Activated T-cell treated with anti-CD3 and anti-CD28 coated beads, Interleukin-2, amount 50 U/mL, for 4 hours (primary cell): ENCODE measurements around the gene SBK3. TPM values are rescaled to one million over a fixed set of nuclear protein-coding genes. Genes with fewer than 3 reads are reported as not detected.
"Not testable (repeated sequence)": the region's sequence is repeated elsewhere in the genome, so short reads cannot be mapped to it uniquely, and the experiment has no call there.

Source experiments
- ATAC-seq, 2 donors: fragments of 200-7000 bp; cut with Tn5 transposase; one replicate each; pipeline ENCODE4 v1.10.0; 2021
- DNase-seq: peaks from one replicate; pipeline ENCODE4 v3.0.0-alpha.2; 2020
- H3K27me3 Mint-ChIP-seq: one replicate; pipeline ENCODE4 v1.8.0; 2021; ENCODE audit warnings: low read depth, mixed read lengths
- H3K36me3 Mint-ChIP-seq: one replicate; pipeline ENCODE4 v1.8.0; 2022; ENCODE audit warnings: mixed read lengths; ENCODE audit not compliant: insufficient read depth
- H3K4me1 Mint-ChIP-seq: one replicate; pipeline ENCODE4 v1.8.0; 2021; ENCODE audit warnings: low read depth, mixed read lengths
- H3K4me3 Mint-ChIP-seq: one replicate; pipeline ENCODE4 v1.8.0; 2021; ENCODE audit warnings: mild to moderate bottlenecking, moderate library complexity, mixed read lengths
- H3K9me3 Mint-ChIP-seq: one replicate; pipeline ENCODE4 v1.8.0; 2021; ENCODE audit warnings: mixed read lengths
- total RNA-seq, 3 donors: library from RNA; stranded (reverse); gene quantifications; one replicate each; pipeline ENCODE4 v1.2.1, GENCODE V29; 2021

Gene SBK3
- total RNA-seq, 3 donors from 2014 or later, result not detected

DNA sequence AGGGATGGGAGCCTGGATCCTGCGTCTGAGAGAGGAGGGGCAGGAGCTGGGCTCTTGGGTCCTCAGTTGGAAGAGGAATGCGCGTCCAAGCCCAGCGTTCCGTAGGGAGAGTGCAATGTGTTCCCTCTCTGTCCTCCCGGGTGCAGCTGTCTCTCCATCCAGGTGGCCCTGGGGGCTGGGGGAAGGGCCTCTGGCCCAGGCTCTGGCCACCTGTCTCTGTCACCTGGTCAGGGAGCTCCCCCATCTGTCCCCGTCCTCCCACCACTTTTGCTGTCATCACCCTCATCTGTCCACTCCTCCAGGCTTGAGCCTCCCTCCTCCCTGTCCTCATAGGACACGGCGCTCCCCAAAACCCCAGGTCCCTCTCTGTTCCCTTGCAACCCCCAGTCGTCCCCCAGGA, 4.7 kb downstream of the SBK3 start:
- Mint-ChIP-seq H3K27me3 (peaks cover 6% of the 10 kb centered on the region), H3K4me3 (no peak overlapping the region)
- no peak for DNase-seq

DNA sequence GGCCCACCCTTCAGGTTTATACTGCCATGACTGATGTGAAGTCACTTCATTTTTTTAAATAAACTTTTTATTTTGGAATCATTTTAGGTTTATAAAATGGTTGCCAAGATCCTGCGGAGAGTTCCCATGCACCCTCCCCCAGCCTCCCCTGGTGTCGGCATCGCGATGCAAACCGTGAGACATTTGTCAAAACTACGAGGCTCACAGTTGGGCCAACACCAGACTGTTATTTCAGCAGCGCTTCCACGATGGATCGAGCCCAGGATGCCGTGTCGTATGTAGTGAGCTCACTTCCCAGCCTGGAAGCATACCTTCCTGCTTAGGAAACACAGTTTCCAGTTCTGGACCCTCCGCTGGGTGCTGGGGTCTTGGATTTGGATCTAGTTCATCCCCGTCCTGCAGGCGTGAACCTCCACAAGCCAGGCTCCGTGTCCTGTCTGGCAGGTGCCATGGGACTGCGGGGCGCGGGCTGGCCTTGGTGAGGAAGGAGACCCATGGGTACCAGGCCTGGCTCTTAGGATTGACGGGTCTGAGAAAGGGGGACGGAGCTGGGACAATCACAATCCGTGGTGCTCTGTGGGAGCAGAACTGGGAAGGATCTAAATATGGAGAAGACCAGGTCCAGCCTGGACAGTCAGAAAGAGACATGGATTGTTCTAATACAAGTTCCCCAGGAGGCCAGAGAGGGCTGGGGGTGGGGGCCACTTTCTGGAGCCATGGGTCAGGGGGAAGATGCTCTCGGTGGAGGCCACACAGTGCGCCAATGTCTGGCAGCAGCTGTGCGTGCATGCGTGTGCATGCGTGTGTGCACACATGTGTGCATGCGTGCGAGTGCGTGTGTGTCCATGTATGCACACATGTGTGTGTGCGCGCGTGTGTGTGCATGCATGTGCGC, 6.0 kb downstream of the SBK3 start:
- DNase-seq (no peak), ATAC-seq (no peak)
- H3K4me3 Mint-ChIP-seq, result no peak overlapping the region
- H3K4me1 Mint-ChIP-seq, result no peaks in the 10 kb centered on the region
- no peaks in the 10 kb centered on the region for H3K36me3 Mint-ChIP-seq
- H3K27me3 Mint-ChIP-seq, result no peaks in the 10 kb centered on the region
- no peaks in the 10 kb centered on the region for H3K9me3 Mint-ChIP-seq

More for the DNA sequence above, 4.7 kb downstream of the SBK3 start:
- ATAC-seq, result no peak
- no peaks in the 10 kb centered on the region for H3K36me3 Mint-ChIP-seq
- no peaks in the 10 kb centered on the region for H3K9me3 Mint-ChIP-seq
- H3K4me1 Mint-ChIP-seq, result no peaks in the 10 kb centered on the region

DNA sequence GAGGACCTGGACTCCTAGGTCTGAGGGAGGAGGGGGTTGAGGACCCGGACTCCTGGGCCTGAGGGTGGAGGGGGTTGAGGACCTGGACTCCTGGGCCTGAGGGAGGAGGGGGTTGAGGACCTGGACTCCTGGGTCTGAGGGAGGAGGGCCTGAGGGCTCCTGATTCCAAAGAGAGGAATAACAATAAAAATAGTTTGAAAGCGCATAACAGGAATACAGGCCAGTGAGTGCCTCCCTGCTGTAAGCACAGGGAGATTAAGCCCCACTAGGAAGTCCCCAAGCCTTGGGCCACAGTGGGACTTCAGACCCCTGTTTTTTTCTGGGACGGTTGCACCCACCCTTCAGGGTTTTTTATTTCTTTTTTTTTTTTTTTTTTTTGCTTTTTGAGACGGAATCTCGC, 7.2 kb downstream of the SBK3 start:
- no peaks in the 10 kb centered on the region for H3K27me3 Mint-ChIP-seq
- DNase-seq, result no peak
- H3K4me1 Mint-ChIP-seq, result no peaks in the 10 kb centered on the region

DNA sequence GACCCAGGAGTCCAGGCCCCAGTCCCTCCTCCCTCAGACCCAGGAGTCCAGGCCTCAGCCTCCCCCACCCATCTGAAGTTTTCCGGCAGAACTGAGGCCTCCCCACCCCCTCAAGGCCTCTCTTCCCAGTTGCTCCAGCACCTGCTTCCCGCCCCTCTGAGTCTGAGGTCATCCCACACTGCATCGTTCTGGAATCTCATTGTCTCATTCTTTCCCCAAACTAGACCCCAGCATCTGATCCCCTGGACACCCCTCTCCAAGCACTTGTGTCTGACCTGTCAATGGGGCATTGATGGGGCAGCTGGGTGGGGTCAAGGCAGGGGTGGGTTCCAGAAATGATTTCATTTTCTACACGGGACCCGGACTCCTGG, 7.6 kb downstream of the SBK3 start:
- Mint-ChIP-seq H3K27me3 (no peaks in the 10 kb centered on the region), H3K4me1 (no peaks in the 10 kb centered on the region), H3K36me3 (no peaks in the 10 kb centered on the region), H3K4me3 (no peak overlapping the region), H3K9me3 (no peaks in the 10 kb centered on the region)
- no peak for ATAC-seq
- no peak for DNase-seq

More for the DNA sequence above, 7.2 kb downstream of the SBK3 start:
- no peak for ATAC-seq
- H3K36me3 Mint-ChIP-seq, result no peaks in the 10 kb centered on the region
- no peak overlapping the region for H3K4me3 Mint-ChIP-seq
- no peaks in the 10 kb centered on the region for H3K9me3 Mint-ChIP-seq

DNA sequence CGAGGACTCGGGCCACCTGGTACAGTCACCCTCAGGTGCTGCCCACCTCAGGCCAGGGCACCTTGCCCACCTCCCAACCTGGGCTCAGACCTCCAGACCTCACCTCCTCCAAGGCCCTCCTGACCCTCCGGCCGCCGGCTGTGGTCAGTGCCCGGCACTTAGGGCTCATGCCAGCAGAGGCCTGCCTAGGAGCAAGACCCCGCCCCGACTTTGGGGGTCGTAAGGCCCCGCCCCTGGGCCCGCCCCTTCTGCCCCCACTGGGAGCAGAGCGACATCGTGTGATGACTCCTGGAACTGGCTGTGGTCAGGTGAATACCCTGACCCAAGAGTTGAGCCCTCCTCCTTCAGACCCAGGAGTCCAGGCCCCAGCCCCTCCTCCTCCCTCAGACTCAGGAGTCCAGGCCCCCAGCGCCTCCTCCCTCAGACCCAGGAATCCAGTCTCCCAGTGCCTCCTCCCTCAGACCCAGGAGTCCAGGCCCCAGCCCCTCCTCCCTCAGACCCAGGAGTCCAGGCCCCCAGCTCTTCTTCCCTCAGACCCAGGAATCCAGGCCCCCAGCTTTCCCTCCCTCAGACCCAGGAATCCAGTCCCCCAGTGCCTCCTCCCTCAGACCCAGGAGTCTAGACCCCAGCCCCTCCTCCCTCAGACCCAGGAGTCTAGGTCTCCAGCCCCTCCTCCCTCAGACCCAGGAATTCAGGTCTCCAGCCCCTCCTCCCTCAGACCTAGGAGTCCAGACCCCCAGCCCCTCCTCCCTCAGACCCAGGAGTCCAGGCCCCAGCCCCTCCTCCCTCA, 8.2 kb downstream of the SBK3 start, which contains the start of gene SBK2:
TSS of gene SBK2 (minus strand) at position 183 of the 790 bp plus-strand sequence. CDS start 839 bp downstream, outside the sequence.
- ATAC-seq (no peak), DNase-seq (no peak)
- H3K27me3 Mint-ChIP-seq, result no peaks in the 10 kb centered on the region
- no peaks in the 10 kb centered on the region for H3K9me3 Mint-ChIP-seq
- H3K36me3 Mint-ChIP-seq, result no peaks in the 10 kb centered on the region
- no peak within 1 kb of the TSS for H3K4me3 Mint-ChIP-seq
- no peaks in the 10 kb centered on the region for H3K4me1 Mint-ChIP-seq

DNA sequence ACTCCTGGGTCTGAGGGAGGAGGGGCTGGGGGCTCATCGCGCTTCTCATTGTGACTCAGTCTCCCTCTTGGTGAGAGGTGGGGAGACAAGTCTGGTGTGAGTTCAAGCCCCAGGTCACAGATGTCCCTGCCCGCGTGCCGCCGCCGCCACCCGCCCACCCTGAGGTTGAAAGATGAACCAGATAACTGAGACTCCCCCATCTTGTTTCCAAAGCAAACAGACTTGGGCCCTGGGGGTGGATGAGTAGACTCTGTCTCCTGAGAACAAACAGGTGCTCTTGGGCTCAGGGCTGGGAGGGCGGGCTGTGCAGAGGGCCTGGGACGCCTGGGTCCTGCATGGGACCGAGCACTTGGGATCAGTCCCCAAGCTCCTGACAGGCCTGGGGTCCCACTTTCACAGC, 9.0 kb downstream of the SBK3 start:
- no peaks in the 10 kb centered on the region for H3K27me3 Mint-ChIP-seq
- no peaks in the 10 kb centered on the region for H3K4me1 Mint-ChIP-seq
- no peak for ATAC-seq
- H3K4me3 Mint-ChIP-seq, result no peak overlapping the region
- no peaks in the 10 kb centered on the region for H3K36me3 Mint-ChIP-seq
- DNase-seq, result no peak
- H3K9me3 Mint-ChIP-seq, result no peaks in the 10 kb centered on the region

DNA sequence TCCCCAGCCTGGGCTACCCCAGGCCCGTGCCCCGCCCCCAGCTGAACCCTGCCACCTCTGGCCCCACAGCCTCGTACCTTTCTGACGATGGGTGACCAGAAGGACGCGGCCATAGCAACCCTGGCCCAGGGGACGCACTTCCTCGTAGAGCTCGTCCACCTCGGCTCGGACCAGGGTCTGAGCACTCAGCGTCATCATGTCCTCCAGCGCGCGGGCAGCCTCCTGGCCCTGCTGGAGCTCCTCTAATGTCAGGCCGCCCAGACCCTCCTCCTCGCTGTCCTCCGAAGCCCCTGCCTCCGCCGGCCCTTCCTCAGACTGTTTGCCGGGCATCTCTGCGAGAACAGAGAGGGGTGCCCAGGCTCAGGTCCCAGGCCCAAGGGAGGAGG, 9.4 kb downstream of the SBK3 start:
- no peaks in the 10 kb centered on the region for H3K9me3 Mint-ChIP-seq
- no peak overlapping the region for H3K4me3 Mint-ChIP-seq
- no peaks in the 10 kb centered on the region for H3K36me3 Mint-ChIP-seq
- DNase-seq (no peak), ATAC-seq (no peak)
- H3K27me3 Mint-ChIP-seq, result no peaks in the 10 kb centered on the region
- no peaks in the 10 kb centered on the region for H3K4me1 Mint-ChIP-seq

DNA sequence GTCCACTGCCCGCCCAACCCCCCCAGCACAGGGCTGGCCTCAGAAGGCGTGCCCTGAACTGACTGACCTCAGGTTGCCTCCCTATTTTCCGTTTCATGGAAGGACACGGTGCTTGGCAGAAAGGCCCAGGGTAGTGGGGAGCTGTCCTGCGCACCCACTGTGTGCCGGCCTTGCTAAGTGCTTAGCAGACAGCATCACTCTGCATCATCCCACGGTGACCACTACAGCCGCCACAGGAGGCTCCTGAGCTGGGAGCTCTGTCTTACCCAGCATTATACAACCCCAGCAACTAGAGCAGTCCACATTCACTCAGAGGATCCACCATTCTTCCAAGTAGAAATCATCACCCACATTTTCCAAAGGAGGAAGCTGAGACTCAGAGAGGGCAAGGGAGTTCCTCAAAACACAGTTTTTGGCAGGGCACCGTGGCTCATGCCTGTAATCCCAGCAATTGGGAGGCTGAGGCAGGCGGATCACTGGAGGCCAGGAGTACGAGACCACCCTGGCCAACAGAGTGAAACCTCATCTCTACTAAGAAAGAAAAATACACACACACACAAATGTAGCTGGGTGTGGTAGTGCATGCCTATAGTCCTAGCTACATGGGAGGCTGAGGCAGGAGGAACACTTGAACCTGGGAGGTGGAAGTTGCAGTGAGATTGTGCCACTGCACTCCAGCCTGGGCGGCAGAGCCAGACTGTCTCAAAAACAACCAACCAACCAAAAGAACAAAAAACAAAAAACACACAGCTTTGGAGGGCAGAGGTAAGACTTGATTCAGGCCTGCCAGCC, 10.0 kb downstream of the SBK3 start:
- no peak for DNase-seq
- H3K36me3 Mint-ChIP-seq, result no peaks in the 10 kb centered on the region
- H3K27me3 Mint-ChIP-seq, result no peaks in the 10 kb centered on the region
- ATAC-seq, result no peak
- no peak overlapping the region for H3K4me3 Mint-ChIP-seq
- H3K4me1 Mint-ChIP-seq, result no peaks in the 10 kb centered on the region
- no peaks in the 10 kb centered on the region for H3K9me3 Mint-ChIP-seq

DNA sequence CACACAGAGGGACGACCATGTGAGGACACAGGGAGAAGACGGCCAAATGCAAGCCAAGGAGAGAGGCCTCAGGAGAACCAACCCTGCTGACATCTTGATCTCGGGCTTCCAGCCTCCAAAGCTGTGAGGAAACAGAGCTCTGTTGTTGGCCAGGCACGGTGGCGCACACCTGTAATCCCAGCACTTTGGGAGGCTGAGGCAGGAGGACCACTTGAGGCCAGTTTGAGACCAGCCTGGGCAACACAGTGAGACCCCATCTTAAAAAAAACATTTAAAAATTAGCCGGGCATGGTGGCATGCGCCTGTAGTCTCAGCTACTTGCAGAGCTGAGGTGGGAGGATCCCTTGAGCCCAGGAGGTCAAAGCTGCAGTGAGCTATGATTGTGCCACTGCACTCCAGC, 11.1 kb downstream of the SBK3 start:
- ATAC-seq, H3K36me3 Mint-ChIP-seq, H3K4me3 Mint-ChIP-seq, H3K4me1 Mint-ChIP-seq, H3K27me3 Mint-ChIP-seq, H3K9me3 Mint-ChIP-seq, DNase-seq: not testable (repeated sequence)

DNA sequence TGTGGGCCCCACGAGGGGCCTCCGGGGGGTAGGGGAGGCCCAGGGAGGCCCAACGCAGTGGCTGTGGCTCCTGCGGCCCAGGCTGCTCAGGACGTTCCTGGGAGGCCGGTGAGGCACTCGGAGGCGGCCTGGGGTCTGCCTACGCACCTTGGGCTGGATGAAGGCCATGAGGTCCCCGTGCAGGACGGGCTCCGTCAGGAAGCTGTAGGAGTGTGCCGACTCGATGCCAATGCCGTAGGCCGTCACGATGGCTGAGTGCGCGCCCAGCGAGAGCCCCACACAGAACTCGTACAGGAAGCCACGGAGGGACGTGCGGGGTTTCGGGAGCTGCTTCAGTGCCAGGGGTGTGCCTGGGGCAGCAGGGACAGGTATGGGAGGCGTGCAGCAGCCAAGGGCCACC, 14.3 kb downstream of the SBK3 start:
- ATAC-seq, result no peak
- no peak for DNase-seq
- H3K36me3 Mint-ChIP-seq, result no peaks in the 10 kb centered on the region
- H3K4me3 Mint-ChIP-seq, result no peak overlapping the region
- H3K4me1 Mint-ChIP-seq, result no peaks in the 10 kb centered on the region
- H3K27me3 Mint-ChIP-seq, result no peaks in the 10 kb centered on the region
- no peaks in the 10 kb centered on the region for H3K9me3 Mint-ChIP-seq

DNA sequence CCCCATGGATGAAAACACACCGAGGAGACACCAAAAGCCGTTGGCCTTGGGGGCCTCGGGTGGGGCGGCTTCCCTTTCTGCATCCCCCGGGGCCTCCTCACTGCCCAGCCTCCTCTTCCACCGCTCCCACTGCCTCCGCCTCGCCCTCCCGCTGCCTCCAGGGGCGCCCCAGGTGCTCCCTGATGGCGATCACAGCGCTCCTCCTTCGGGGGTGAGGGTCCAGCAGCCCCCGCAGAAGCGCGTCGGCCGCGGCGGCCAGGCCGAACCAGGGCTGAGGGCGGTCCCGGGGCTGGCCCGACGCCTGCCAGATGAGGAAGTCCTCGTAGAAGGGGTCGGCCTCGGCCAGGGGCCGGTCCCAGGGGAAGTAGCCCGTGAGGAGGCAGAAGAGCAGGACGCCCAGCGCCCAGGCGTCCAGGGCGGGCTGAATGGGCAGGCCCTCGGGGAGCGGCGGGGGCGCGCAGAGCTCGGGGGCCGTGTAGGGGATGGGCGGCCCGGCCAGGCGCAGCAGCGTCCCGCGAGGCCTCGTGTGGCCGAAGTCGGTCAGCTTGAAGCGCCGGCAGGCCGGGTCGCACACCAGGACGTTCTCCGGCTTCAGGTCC, 15.6 kb downstream of the SBK3 start:
- no peak for DNase-seq
- no peaks in the 10 kb centered on the region for H3K9me3 Mint-ChIP-seq
- ATAC-seq, result no peak
- H3K4me1 Mint-ChIP-seq, result no peaks in the 10 kb centered on the region
- no peaks in the 10 kb centered on the region for H3K36me3 Mint-ChIP-seq
- H3K27me3 Mint-ChIP-seq, result no peaks in the 10 kb centered on the region
- H3K4me3 Mint-ChIP-seq, result no peak overlapping the region

DNA sequence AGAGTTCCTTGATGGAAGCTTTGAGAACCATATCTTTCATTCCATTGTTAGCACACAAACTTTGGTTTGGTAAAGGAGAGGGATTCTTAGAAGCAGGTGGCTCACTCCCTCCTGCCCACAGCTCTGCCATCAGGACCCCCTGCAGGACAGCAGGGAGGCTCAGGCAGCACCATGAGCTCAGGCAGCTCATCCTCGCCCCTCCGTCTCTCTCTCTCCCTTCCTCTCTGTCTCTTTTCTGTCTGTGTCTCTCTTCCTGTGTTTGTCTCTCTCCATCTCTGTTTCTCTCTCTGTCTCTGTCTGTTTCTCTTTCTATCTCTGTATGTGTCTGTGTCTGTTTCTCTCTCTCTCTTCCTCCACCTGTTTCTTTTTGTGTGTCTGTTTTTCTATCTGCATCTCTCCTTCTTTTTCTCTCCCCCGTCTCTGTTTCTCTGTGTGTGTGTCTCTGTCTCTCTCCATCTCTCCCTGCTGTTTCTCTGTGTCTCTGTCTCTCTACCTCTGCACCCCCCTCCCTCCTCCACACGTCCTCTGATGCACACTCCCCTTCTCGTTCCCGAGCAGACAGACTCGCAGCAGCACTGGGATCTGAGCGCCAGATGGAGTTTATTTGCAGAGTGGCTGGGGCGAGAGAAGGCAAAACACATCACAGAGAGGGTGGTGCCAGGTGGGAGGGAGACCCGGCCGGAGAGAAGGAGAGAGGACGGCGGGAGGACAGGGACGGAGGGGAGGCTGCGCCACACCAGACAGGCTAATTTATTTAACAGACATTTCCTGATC, 17.1 kb downstream of the SBK3 start:
- DNase-seq (no peak), ATAC-seq (no peak)
- Mint-ChIP-seq H3K9me3 (no peaks in the 10 kb centered on the region), H3K36me3 (no peaks in the 10 kb centered on the region), H3K4me1 (no peaks in the 10 kb centered on the region), H3K4me3 (no peak overlapping the region), H3K27me3 (peaks cover 2% of the 10 kb centered on the region)

DNA sequence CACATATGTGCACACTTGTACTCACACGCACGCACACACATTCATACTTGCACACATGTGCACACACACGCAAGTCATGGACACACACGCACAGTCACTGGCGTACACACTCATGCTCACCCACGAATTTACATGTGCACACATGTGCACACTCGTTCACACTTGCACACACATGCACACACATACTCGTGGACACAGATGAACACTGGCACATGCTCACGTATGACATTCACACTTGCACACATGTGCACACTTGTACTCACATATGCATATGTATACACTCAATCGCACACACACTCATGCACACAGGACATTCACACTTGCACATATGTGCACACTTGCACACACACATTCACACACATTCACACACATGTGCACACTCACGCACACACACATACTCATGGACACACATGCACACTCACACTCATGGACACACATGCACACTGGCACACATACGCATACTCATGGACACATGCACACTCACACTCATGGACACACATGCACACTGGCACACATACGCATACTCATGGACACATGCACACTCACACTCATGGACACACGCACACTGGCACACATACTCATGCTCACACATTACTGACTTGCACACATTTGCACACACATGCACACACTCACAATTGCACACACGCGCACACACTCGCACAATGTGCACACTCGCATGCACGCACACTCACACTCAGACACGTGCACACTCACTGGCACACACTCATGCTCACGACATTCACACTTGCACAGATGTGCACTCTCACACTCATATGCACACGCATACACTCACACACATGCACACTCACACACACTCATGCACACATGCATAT, 17.9 kb downstream of the SBK3 start:
- Mint-ChIP-seq H3K27me3 (peaks cover 2% of the 10 kb centered on the region), H3K4me3 (no peak overlapping the region), H3K4me1 (no peaks in the 10 kb centered on the region), H3K9me3 (no peaks in the 10 kb centered on the region), H3K36me3 (no peaks in the 10 kb centered on the region)
- no peak for DNase-seq
- no peak for ATAC-seq
